PC-3 (cell line): ENCODE data around the gene CD80. TPM values are rescaled to one million over a fixed set of nuclear protein-coding genes. Genes with fewer than 3 reads are reported as not detected.

Source experiments
- ATAC-seq: fragments of 200-7000 bp; cut with Tn5 transposase; 2 replicates; pipeline ENCODE4 v1.9.1; 2020; ENCODE audit warnings: mild to moderate bottlenecking, moderate library complexity
- BruUV-seq: library from RNA; stranded (reverse); fragments of 400-500 nt; replicated peaks from 2 replicates; lab custom pipeline; 2021; lab: Mats Ljungman, UMichigan
- CTCF ChIA-PET: fragments of 300-600 bp; sonication (Branson Sonifier 250); formaldehyde crosslinking; loops from one replicate; lab custom pipeline; 2022; ENCODE audit warnings: antibody characterized with exemption; lab: Charles Lee
- POLR2A ChIA-PET: fragments of 300-600 bp; sonication (Branson Sonifier 250); formaldehyde crosslinking; loops from one replicate; lab custom pipeline; 2022; ENCODE audit warnings: antibody characterized with exemption; ENCODE audit not compliant: unreplicated experiment; lab: Charles Lee
- DNase-seq: peaks from one replicate; pipeline ENCODE4 v3.0.0-alpha.2; 2015
- H2AFZ ChIP-seq: fragments of 300-600 bp; sonication (generic); 2 replicates; pipeline ENCODE4 v1.6.0; 2016; ENCODE audit warnings: antibody characterized with exemption, low read length
- H3F3A ChIP-seq: fragments of 300-600 bp; sonication (generic); one replicate; pipeline ENCODE4 v1.6.0; 2017; ENCODE audit warnings: antibody characterized with exemption, low read length, control low read depth, mild to moderate bottlenecking; ENCODE audit not compliant: unreplicated experiment
- H3K27ac ChIP-seq: fragments of 300-600 bp; sonication (generic); 2 replicates; pipeline ENCODE4 v1.5.1; 2016; ENCODE audit warnings: mild to moderate bottlenecking, low read length
- H3K27me3 ChIP-seq: fragments of 300-600 bp; sonication (generic); 2 replicates; pipeline ENCODE4 v1.6.1; 2016; ENCODE audit warnings: low read length, mixed read lengths
- H3K36me3 ChIP-seq: fragments of 300-600 bp; sonication (generic); 2 replicates; pipeline ENCODE4 v1.6.1; 2016; ENCODE audit warnings: low read depth, mixed run types, low read length, mixed read lengths
- H3K4me1 ChIP-seq: fragments of 300-600 bp; sonication (generic); 2 replicates; pipeline ENCODE4 v1.5.1; 2016; ENCODE audit warnings: low read length; ENCODE audit not compliant: insufficient read depth
- H3K4me2 ChIP-seq: fragments of 300-600 bp; sonication (generic); 2 replicates; pipeline ENCODE4 v1.6.0; 2016; ENCODE audit warnings: low read length
- H3K4me3 ChIP-seq: fragments of 300-600 bp; sonication (generic); 2 replicates; pipeline ENCODE4 v1.5.1; 2016; ENCODE audit warnings: mild to moderate bottlenecking, low read length, mixed read lengths
- H3K79me2 ChIP-seq: fragments of 300-600 bp; sonication (generic); 2 replicates; pipeline ENCODE4 v1.6.1; 2017; ENCODE audit warnings: low read length, mixed read lengths
- H3K9ac ChIP-seq: fragments of 300-600 bp; sonication (generic); 2 replicates; pipeline ENCODE4 v1.6.0; 2016; ENCODE audit warnings: mild to moderate bottlenecking, low read length
- H3K9me2 ChIP-seq: fragments of 300-600 bp; sonication (generic); replicated peaks from 2 replicates; pipeline ENCODE4 v1.6.1; 2016; ENCODE audit warnings: mixed run types, low read length, mixed read lengths
- H3K9me3 ChIP-seq: fragments of 300-600 bp; sonication (generic); 2 replicates; pipeline ENCODE4 v1.6.1; 2016; ENCODE audit warnings: low read length, mixed read lengths
- H4K20me1 ChIP-seq: fragments of 300-600 bp; sonication (generic); 2 replicates; pipeline ENCODE4 v1.6.1; 2016; ENCODE audit warnings: low read length, mixed read lengths
- EZH2 ChIP-seq: fragments of 300-600 bp; sonication (generic); IDR thresholded peaks from one replicate; pipeline ENCODE4 v1.6.1; 2017; ENCODE audit warnings: antibody characterized with exemption, mild to moderate bottlenecking, low read length; ENCODE audit not compliant: unreplicated experiment
- EZH2phosphoT487 ChIP-seq: fragments of 300-600 bp; sonication (generic); IDR thresholded peaks from 2 replicates; pipeline ENCODE4 v1.6.1; 2018; ENCODE audit warnings: mild to moderate bottlenecking, antibody characterized with exemption, low read length, borderline replicate concordance
- intact Hi-C: fragments of 100-400 bp; cut with micrococcal nuclease; formaldehyde crosslinking; loops from 2 replicates; pipeline ENCODE4 v1.9.0; 2023
- total RNA-seq: library from RNA; depleted of rRNA; stranded (reverse); fragments of >200 nt; gene quantifications from 2 replicates; pipeline ENCODE4 v1.2.3, GENCODE V29; 2014
- TF ChIP-seq, protein P1 (sequence below): fragments of 300-600 bp; sonication (generic); conservative IDR thresholded peaks from 2 replicates; pipeline ENCODE4 v1.5.1; 2017; ENCODE audit warnings: antibody characterized with exemption, low read depth, mild to moderate bottlenecking, low read length

The CD80 gene
- total RNA-seq, 1 experiment from 2014 or later = not detected

DNA sequence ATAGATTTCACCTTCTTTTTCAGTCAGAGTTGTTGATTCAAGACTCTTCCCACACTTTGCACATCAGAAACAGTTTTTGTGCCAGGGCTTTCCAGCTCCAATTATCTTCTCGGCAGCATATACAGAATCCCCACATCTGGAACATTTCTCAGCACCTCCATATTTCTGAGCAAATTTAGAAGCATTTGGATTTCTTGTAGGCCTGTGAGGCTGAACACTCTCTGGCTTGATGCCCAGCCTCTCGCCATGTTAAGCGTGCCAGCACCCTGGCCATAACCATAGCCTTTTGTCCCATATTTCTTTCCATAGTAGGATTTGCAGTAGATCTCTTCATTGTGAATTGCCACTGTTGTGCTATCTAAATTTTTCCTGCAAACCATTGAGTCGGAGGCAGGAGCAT lies 28.3 kb downstream of the CD80 start:
- POLR2A ChIA-PET = no interaction called here
- DNase-seq = no peak
- Histone ChIP-seq H3K79me2 (no peaks in the 10 kb centered on the region), H3F3A (no peaks in the 10 kb centered on the region), H3K4me3 (no peak overlapping the region), H2AFZ (no peak overlapping the region), H3K4me1 (no peaks in the 10 kb centered on the region), H3K4me2 (no peak overlapping the region), H3K27ac (no peak overlapping the region), H3K9me3 (no peaks in the 10 kb centered on the region), H3K9ac (no peak overlapping the region), H3K27me3 (no peaks in the 10 kb centered on the region), H3K36me3 (no peaks in the 10 kb centered on the region), H4K20me1 (no peaks in the 10 kb centered on the region), H3K9me2 (no peaks in the 10 kb centered on the region)
- no peak for ATAC-seq
- CTCF ChIA-PET = no interaction called here
- TF ChIP-seq, protein P1, sequence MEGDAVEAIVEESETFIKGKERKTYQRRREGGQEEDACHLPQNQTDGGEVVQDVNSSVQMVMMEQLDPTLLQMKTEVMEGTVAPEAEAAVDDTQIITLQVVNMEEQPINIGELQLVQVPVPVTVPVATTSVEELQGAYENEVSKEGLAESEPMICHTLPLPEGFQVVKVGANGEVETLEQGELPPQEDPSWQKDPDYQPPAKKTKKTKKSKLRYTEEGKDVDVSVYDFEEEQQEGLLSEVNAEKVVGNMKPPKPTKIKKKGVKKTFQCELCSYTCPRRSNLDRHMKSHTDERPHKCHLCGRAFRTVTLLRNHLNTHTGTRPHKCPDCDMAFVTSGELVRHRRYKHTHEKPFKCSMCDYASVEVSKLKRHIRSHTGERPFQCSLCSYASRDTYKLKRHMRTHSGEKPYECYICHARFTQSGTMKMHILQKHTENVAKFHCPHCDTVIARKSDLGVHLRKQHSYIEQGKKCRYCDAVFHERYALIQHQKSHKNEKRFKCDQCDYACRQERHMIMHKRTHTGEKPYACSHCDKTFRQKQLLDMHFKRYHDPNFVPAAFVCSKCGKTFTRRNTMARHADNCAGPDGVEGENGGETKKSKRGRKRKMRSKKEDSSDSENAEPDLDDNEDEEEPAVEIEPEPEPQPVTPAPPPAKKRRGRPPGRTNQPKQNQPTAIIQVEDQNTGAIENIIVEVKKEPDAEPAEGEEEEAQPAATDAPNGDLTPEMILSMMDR = no peak
- TF ChIP-seq EZH2phosphoT487 (no peak), EZH2 (no peak)
- intact Hi-C loops = no loop called here
- BruUV-seq = no TSS peak

DNA sequence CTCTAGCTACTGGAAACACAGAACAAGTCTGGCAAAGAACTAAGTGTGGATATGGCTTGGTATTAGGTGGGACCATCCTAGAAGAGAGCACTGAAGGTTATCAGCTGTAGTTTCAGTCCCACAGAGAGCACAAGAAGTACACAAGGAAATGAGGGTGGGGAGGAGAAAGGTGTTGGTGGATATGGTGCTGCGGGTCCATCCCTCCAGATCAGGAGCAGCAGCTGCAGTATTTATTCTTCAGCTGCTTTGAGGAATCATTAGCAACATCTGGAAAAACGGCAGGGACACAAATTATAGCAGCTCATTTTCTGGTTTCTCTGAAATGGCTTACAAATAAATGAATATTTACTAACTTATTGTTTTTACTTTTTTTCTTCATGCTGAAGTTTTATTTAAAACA lies 29.0 kb downstream of the CD80 start:
- ChIA-PET POLR2A (no interaction called here), CTCF (no interaction called here)
- no peak overlapping the region for H3K4me3 ChIP-seq

DNA sequence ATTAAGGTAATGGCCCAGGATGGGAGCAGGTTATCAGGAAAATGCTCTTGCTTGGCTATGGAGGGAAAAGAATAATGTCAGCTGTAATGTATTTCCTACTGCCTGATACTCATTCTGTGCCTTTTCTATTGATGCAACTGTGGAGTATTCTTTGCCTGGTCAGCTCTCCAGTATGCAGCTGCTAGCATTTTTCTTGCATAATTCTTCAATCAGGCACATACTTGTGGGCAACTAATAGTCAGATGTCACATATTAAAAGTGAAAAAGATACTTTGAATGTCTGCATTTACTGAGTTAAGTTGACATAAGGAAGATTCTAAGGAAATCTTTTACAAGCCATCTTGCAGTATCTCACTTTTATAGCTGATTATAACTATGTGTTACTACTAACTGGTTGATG lies 29.5 kb downstream of the CD80 start:
- TF ChIP-seq EZH2 = no peak
- TF ChIP-seq, protein P1 = no peak
- BruUV-seq = no TSS peak
- no peak for DNase-seq

More for the DNA sequence above, 29.0 kb downstream of the CD80 start:
- H3K9me2 ChIP-seq = no peaks in the 10 kb centered on the region
- no peak overlapping the region for H3K27ac ChIP-seq
- no peaks in the 10 kb centered on the region for H3K4me1 ChIP-seq
- H3K9me3 ChIP-seq = no peaks in the 10 kb centered on the region
- no peaks in the 10 kb centered on the region for H3F3A ChIP-seq
- H3K9ac ChIP-seq = no peak overlapping the region
- no peaks in the 10 kb centered on the region for H3K27me3 ChIP-seq
- no peak overlapping the region for H3K4me2 ChIP-seq
- H4K20me1 ChIP-seq = no peaks in the 10 kb centered on the region
- TF ChIP-seq, protein P1 = no peak
- TF ChIP-seq EZH2phosphoT487 (no peak), EZH2 (no peak)
- no peak overlapping the region for H2AFZ ChIP-seq
- intact Hi-C loops = no loop called here
- H3K79me2 ChIP-seq = no peaks in the 10 kb centered on the region
- no TSS peak for BruUV-seq
- ATAC-seq (no peak), DNase-seq (no peak)
- H3K36me3 ChIP-seq = no peaks in the 10 kb centered on the region

More for the DNA sequence above, 29.5 kb downstream of the CD80 start:
- H3K9me2 ChIP-seq = no peaks in the 10 kb centered on the region
- ChIA-PET CTCF (no interaction called here), POLR2A (no interaction called here)
- H3K4me1 ChIP-seq = no peaks in the 10 kb centered on the region
- intact Hi-C loops = no loop called here
- H3K79me2 ChIP-seq = no peaks in the 10 kb centered on the region
- H3K27me3 ChIP-seq = no peaks in the 10 kb centered on the region
- H3F3A ChIP-seq = no peaks in the 10 kb centered on the region
- H3K27ac ChIP-seq = no peak overlapping the region
- H4K20me1 ChIP-seq = no peaks in the 10 kb centered on the region
- no peak overlapping the region for H2AFZ ChIP-seq
- no peak overlapping the region for H3K4me3 ChIP-seq
- H3K9me3 ChIP-seq = no peaks in the 10 kb centered on the region
- no peak overlapping the region for H3K4me2 ChIP-seq
- ATAC-seq = no peak
- no peaks in the 10 kb centered on the region for H3K36me3 ChIP-seq
- H3K9ac ChIP-seq = no peak overlapping the region
